Bronchial epithelial cell (primary cell): ENCODE measurements around the gene IFT27. TPM values are rescaled to one million over a fixed set of nuclear protein-coding genes. Genes with fewer than 3 reads are reported as not detected.

Source experiments
- DNase-seq: peaks from one replicate; pipeline ENCODE4 v3.0.0-alpha.2; 2010; ENCODE audit warnings: low read depth
- FAIRE-seq: peaks from 2 replicates; lab custom pipeline; 2011; peaks lifted over from hg19 to GRCh38; lab: Jason Lieb, UNC
- H3K27me3 ChIP-seq: 2 replicates; pipeline ENCODE4 v1.5.1; 2011; ENCODE audit warnings: low read length; ENCODE audit not compliant: control insufficient read depth, insufficient read depth
- H3K36me3 ChIP-seq: 2 replicates; pipeline ENCODE4 v1.5.1; 2011; ENCODE audit warnings: low read length; ENCODE audit not compliant: control insufficient read depth, insufficient read depth
- H3K4me3 ChIP-seq: 2 replicates; pipeline ENCODE4 v1.5.1; 2011; ENCODE audit warnings: mild to moderate bottlenecking, low read depth, low read length, control low read depth
- CTCF ChIP-seq: IDR thresholded peaks from 2 replicates; pipeline ENCODE4 v1.5.1; 2011; ENCODE audit warnings: mild to moderate bottlenecking, moderate library complexity, low read length, control low read depth, inconsistent platforms; ENCODE audit not compliant: insufficient read depth, severe bottlenecking
- total RNA-seq: library from RNA; depleted of rRNA; stranded (reverse); fragments of >200 nt; gene quantifications from 2 replicates; pipeline ENCODE4 v1.2.1, GENCODE V29; 2014

Gene IFT27
- total RNA-seq, 1 donor from 2014 or later: 10.8 TPM

DNA sequence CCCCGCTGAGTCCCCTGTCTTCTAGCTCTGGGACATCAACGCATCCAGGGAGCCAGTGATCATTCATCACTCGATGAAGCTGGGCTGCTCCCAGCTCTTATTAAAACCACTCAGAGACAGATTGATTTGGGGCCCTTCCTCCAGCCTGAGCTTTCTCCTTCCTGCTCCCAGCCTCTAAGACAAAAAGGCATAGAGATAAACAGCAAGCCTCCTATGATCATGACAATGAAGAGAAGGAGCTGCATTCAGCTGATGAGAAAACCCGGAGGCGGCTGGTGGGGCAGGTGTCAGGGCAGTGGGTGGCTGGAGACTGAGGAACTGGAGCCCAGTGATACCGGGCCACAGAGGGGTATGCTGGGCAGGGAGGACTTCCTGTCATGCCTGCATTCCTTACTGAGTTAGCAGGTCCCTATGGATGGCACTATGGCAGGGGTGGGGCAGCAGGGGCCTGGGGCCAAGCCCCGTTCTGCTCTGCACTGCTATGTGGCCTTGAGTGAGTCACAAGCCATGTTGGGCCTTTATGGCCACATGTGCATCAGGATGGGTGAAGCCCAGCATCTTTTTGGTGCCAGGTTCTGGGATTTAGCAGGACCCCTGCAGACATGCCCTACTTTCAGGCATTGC lies 20.7 kb upstream of the IFT27 start:
- peaks cover 5% of the 10 kb centered on the region for H3K27me3 ChIP-seq

DNA sequence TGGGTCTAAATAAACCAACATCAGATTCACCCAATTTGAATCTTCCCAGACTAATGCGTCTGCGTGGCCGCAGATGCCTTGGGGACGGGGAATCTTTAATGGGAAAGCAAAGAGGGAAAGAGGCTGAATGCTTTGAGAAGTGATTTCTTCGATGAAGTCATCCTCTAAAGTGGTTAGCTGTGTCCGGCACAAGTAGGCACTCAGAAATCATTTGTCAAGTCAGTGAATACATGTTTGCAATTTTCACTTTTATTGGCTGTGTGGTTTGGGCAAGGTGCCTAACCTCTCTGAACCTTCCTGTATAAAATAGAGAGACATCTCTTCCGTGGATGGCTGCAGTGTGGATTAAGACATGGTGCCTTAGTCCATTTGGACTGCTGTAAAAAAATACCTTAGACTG lies 19.7 kb upstream of the IFT27 start:
- Histone ChIP-seq H3K27me3 (peaks cover 8% of the 10 kb centered on the region), H3K4me3 (no peak overlapping the region), H3K36me3 (no peaks in the 10 kb centered on the region)
- FAIRE-seq: no peak
- no peak for TF ChIP-seq CTCF
- DNase-seq: no peak

More for the DNA sequence above, 20.7 kb upstream of the IFT27 start:
- Histone ChIP-seq H3K36me3 (no peaks in the 10 kb centered on the region), H3K4me3 (no peak overlapping the region)
- TF ChIP-seq CTCF: no peak
- FAIRE-seq (no peak), DNase-seq (no peak)

- Histone ChIP-seq H3K27me3 (peaks cover 14% of the 10 kb centered on the region), H3K4me3 (no peak overlapping the region), H3K36me3 (no peaks in the 10 kb centered on the region)
- no peak for DNase-seq
- TF ChIP-seq CTCF: no peak
- peak; percentile 50 for FAIRE-seq
Observed at GRCh38 chr22:36790648-36791047, 14.7 kb upstream of the IFT27 start.

- no peak for DNase-seq
- Histone ChIP-seq H3K36me3 (no peaks in the 10 kb centered on the region), H3K4me3 (no peak overlapping the region), H3K27me3 (peaks cover 13% of the 10 kb centered on the region)
- TF ChIP-seq CTCF: no peak
- FAIRE-seq: no peak
Observed at GRCh38 chr22:36787204-36787988, 11.5 kb upstream of the IFT27 start.

GRCh38 chr22:36783743-36784142 lies 7.8 kb upstream of the IFT27 start:
- peaks cover 9% of the 10 kb centered on the region for H3K27me3 ChIP-seq
- DNase-seq (no peak), FAIRE-seq (no peak)
- TF ChIP-seq CTCF: no peak
- no peaks in the 10 kb centered on the region for H3K36me3 ChIP-seq
- no peak overlapping the region for H3K4me3 ChIP-seq
